NT2/D1 (cell line): Measurements from ENCODE around the gene DMD.

Experiments
- SUZ12 ChIP-seq: IDR thresholded peaks from 2 replicates; pipeline ENCODE4 v1.6.1; 2011; ENCODE audit not compliant: insufficient read length, insufficient read depth; ENCODE audit errors: extremely low read depth
- ZNF274 ChIP-seq: IDR thresholded peaks from 2 replicates; pipeline ENCODE4 v1.6.1; 2011; ENCODE audit warnings: mild to moderate bottlenecking, low read depth, low read length

DNA sequence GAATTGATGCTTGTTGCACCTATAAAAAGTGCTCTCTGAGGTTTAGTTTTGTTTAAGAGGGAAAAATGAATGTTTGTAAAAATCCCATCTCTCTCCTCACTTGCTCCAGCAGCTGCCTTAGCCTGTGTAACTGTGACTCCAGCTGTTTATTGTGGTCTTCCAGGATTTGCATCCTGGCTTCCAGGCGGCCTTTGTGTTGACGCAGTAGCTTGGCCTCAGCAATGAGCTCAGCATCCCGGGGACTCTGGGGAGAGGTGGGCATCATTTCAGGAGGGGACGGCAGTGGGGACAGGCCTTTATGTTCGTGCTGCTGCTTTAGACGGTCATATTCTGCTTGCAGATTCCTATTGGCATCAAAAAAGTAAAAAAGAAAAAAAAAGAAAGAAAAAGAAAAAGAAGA lies 2064.2 kb downstream of the DMD start:
- TF ChIP-seq ZNF274 (no peak), SUZ12 (no peak)
